SJCRH30 (cell line): ENCODE data around the gene UBE2O. TPM values are rescaled to one million over a fixed set of nuclear protein-coding genes. Genes with fewer than 3 reads are reported as not detected.
A peak's percentile ranks its signal among the peaks of the same experiment; 100 is the strongest.

Source experiments
- DNase-seq, 2 experiments: peaks; one replicate each; pipeline ENCODE4 v3.0.0-alpha.2; 2015 to 2020
- H3K27ac ChIP-seq: fragments of 250-450 bp; sonication (Bioruptor Pico); 2 replicates; pipeline ENCODE4 v1.5.1; 2020; ENCODE audit warnings: mild to moderate bottlenecking, moderate library complexity
- H3K27me3 ChIP-seq: fragments of 250-450 bp; sonication (Bioruptor Pico); 2 replicates; pipeline ENCODE4 v1.5.1; 2020; ENCODE audit warnings: mild to moderate bottlenecking, moderate library complexity
- H3K36me3 ChIP-seq: fragments of 250-450 bp; sonication (Bioruptor Pico); 2 replicates; pipeline ENCODE4 v1.5.1; 2020; ENCODE audit warnings: mild to moderate bottlenecking, moderate library complexity
- H3K4me1 ChIP-seq: fragments of 250-450 bp; sonication (Bioruptor Pico); 2 replicates; pipeline ENCODE4 v1.5.1; 2020; ENCODE audit warnings: mild to moderate bottlenecking, moderate library complexity
- H3K4me3 ChIP-seq: fragments of 250-450 bp; sonication (Bioruptor Pico); 2 replicates; pipeline ENCODE4 v1.5.1; 2020; ENCODE audit warnings: mild to moderate bottlenecking, moderate library complexity
- H3K9me3 ChIP-seq: fragments of 250-450 bp; sonication (Bioruptor Pico); replicated peaks from 2 replicates; pipeline ENCODE4 v1.5.1; 2020; ENCODE audit warnings: mild to moderate bottlenecking, moderate library complexity
- total RNA-seq: library from RNA; depleted of rRNA; stranded (reverse); fragments of >200 nt; shearing (Covaris generic); gene quantifications from 2 replicates; pipeline ENCODE4 v1.2.3, GENCODE V29; 2014

UBE2O gene
- total RNA-seq, 1 experiment from 2014 or later = 40.9 TPM

GRCh38 chr17:76427501-76428231 is 25.3 kb downstream of the UBE2O start:
- Histone ChIP-seq H3K9me3 (no peaks in the 10 kb centered on the region), H3K27ac (no peak overlapping the region), H3K4me1 (no peaks in the 10 kb centered on the region), H3K4me3 (no peak overlapping the region), H3K27me3 (no peaks in the 10 kb centered on the region), H3K36me3 (no peaks in the 10 kb centered on the region)
- no peak for DNase-seq

GRCh38 chr17:76426853-76427252 is 26.1 kb downstream of the UBE2O start:
- Histone ChIP-seq H3K4me3 (no peak overlapping the region), H3K27me3 (no peaks in the 10 kb centered on the region), H3K9me3 (no peaks in the 10 kb centered on the region), H3K36me3 (peaks cover 3% of the 10 kb centered on the region), H3K27ac (no peak overlapping the region), H3K4me1 (no peaks in the 10 kb centered on the region)
- no peak for DNase-seq

DNA sequence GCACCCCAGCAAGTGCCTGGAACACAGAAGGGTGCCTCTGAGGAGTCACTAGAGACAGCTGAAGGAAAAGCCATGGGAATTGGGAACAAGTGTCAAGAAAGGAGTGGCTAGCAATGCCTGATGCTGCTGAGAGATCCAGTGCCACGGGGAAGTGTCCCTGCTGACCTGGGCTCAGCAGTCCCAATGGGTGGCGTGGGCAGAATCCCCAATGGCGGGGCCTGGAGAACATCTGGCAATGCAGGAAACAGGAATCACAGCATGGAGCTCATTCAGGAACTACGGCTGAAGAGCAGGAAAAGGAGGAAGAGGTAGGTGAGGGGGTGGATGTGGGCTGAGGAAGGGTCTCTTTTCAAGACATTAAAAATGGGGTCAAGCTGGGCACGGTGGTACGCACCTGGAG is 30.1 kb downstream of the UBE2O start:
- no peaks in the 10 kb centered on the region for H3K9me3 ChIP-seq
- no peak overlapping the region for H3K4me3 ChIP-seq
- DNase-seq = no peak
- no peak overlapping the region for H3K27ac ChIP-seq
- no peaks in the 10 kb centered on the region for H3K4me1 ChIP-seq
- H3K36me3 ChIP-seq = peaks cover 10% of the 10 kb centered on the region
- H3K27me3 ChIP-seq = no peaks in the 10 kb centered on the region

DNA sequence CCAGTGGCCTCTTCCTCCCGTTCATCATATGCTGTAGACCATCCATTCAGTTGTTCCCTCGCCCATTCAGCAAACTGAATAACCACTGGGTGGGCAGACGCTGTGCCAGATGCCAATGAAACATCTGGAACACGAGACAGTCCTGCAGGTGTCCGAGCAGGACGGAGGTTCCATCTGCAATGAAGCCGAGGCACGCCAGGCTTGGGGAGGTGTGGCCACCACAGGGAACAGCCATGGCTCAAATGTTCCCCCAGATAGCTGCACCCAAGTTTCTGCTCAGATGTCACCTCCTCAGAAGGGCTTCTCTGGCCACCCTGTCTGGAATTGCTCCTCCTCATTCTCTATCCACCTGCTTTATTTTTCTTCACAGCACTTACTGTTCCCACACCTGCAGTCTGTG is 30.5 kb downstream of the UBE2O start:
- no peak overlapping the region for H3K27ac ChIP-seq
- peaks cover 3% of the 10 kb centered on the region; the same call in 1 of the 2 replicates for H3K4me1 ChIP-seq
- H3K27me3 ChIP-seq = no peaks in the 10 kb centered on the region
- no peak overlapping the region for H3K4me3 ChIP-seq
- H3K36me3 ChIP-seq = peaks cover 10% of the 10 kb centered on the region
- no peaks in the 10 kb centered on the region for H3K9me3 ChIP-seq
- DNase-seq = no peak

GRCh38 chr17:76421044-76421407 is 31.9 kb downstream of the UBE2O start:
- Histone ChIP-seq H3K4me1 (peaks cover 5% of the 10 kb centered on the region; the same call in 1 of the 2 replicates), H3K4me3 (no peak overlapping the region), H3K27ac (no peak overlapping the region), H3K36me3 (peaks cover 10% of the 10 kb centered on the region), H3K27me3 (no peaks in the 10 kb centered on the region), H3K9me3 (no peaks in the 10 kb centered on the region)
- no peak for DNase-seq

DNA sequence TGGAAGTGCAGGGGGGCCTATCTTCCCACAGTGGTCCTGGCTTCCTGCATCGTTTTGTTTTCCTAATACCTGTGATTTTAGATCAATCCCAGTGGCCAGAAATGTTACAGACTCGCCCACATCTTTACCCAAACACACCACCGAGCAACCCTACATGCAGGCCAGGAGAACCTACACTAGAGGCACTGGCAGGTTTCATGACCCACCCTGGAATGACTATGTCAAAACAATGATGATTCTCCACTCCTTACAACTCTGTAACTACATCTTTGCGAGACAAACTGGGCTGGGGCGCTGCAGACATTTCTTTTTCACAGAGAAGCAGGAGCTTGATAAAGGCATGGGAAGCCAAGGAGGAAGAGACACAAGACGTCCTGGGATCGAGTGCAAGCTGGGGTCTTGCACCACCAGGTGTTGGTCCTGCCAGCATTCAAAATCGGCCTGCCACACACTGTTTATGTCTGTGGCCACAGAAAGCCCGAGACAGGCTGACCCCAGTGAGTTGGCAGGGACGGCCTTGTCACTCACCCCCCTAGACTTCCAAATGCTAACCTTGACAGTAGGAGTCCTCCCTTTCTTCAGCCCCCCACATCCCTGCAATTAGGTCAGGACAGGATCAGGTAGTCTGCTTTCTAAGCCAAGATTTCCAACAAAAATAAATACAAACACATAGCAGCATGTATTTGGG is 32.5 kb downstream of the UBE2O start:
- no peaks in the 10 kb centered on the region for H3K9me3 ChIP-seq
- peaks cover 5% of the 10 kb centered on the region; the same call in 1 of the 2 replicates for H3K4me1 ChIP-seq
- DNase-seq = no peak
- H3K4me3 ChIP-seq = no peak overlapping the region
- no peak overlapping the region for H3K27ac ChIP-seq
- no peaks in the 10 kb centered on the region for H3K27me3 ChIP-seq
- H3K36me3 ChIP-seq = peaks cover 10% of the 10 kb centered on the region

- H3K4me1 ChIP-seq = peaks cover 6% of the 10 kb centered on the region; the same call in 1 of the 2 replicates
- no peaks in the 10 kb centered on the region for H3K9me3 ChIP-seq
- H3K36me3 ChIP-seq = peaks cover 10% of the 10 kb centered on the region
- H3K4me3 ChIP-seq = no peak overlapping the region
- H3K27me3 ChIP-seq = no peaks in the 10 kb centered on the region
- no peak for DNase-seq
- no peak overlapping the region for H3K27ac ChIP-seq
Observed at GRCh38 chr17:76419576-76420260, 33.2 kb downstream of the UBE2O start.

DNA sequence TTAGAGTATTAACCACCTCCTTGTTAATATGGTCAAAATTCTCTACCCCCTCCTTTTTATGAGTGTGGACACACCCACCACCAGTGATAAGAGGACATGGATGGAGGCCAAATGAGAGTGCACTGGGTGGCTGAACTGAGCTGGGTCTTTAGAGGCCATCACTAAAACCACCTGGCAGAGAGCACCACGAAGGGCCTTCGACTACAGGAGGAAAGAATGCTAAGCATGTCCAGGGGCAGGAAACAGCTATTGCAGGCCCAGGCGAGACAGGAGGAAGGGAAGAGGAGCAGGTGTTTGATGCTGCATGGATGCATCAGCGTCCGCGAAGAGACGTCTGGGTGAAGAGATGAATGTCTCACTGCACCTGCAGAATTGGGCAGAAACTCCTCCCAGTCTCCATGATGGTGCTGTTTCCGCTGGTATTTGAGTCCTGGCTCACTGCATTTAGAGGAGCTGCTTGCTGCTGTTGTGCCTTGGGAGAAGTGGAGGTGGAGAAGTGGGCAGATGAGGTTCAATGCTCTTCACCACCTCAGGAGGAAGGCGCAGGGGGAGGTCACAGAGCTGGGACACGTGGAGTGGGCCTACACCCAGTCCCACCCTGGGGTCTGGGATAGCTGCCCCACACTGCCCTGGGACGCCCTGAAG is 35.3 kb downstream of the UBE2O start:
- H3K27me3 ChIP-seq = no peaks in the 10 kb centered on the region
- peak in 1 of 2 experiments; percentile 35 for DNase-seq
- no peaks in the 10 kb centered on the region for H3K9me3 ChIP-seq
- H3K4me1 ChIP-seq = peaks cover 12% of the 10 kb centered on the region
- H3K4me3 ChIP-seq = no peak overlapping the region
- peaks cover 10% of the 10 kb centered on the region for H3K36me3 ChIP-seq
- no peak overlapping the region for H3K27ac ChIP-seq

DNA sequence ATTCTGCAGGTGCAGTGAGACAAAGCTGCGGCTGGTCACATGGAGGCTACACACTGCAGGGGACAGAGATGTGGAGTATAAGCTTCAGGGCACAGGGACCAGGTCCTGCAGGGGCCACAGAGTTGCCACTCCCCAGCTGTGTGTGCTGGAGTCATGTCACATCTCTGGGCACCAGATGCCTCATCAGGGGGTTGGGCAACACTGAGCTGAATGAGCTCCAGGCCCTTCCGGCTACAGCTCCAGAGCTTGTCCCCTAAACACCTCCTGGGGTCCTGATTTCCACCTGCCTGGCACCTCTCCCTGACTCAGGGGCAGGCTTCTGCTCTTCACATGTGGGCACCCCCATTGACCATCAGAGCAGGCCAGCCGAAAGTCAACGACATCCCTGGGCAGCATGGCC is 36.1 kb downstream of the UBE2O start:
- H3K36me3 ChIP-seq = peaks cover 7% of the 10 kb centered on the region
- no peak for DNase-seq
- H3K4me1 ChIP-seq = peaks cover 12% of the 10 kb centered on the region
- H3K27ac ChIP-seq = no peak overlapping the region
- no peak overlapping the region for H3K4me3 ChIP-seq
- no peaks in the 10 kb centered on the region for H3K9me3 ChIP-seq
- H3K27me3 ChIP-seq = no peaks in the 10 kb centered on the region

DNA sequence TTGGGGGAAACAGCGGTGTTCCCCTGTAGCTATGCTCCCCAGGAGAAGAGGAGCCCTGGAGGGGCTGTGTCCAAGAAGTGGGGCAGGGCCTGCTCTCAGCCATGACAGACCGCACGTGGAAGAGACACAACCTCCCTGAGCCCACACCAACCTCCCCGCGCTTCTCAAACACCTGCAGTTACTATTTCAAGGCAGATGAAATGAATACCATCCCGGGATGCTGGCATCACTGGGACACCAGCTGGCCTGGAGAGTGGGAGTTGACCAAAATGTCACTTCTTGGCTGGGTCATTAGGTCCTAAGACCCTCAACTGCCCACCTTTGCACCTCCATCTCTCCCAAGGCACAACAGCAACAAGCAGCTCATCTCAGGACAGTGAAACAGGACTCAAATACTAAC is 36.5 kb downstream of the UBE2O start:
- no peak for DNase-seq
- H3K27me3 ChIP-seq = no peaks in the 10 kb centered on the region
- H3K4me1 ChIP-seq = peaks cover 12% of the 10 kb centered on the region
- no peak overlapping the region for H3K4me3 ChIP-seq
- peaks cover 2% of the 10 kb centered on the region for H3K36me3 ChIP-seq
- no peaks in the 10 kb centered on the region for H3K9me3 ChIP-seq
- H3K27ac ChIP-seq = no peak overlapping the region

DNA sequence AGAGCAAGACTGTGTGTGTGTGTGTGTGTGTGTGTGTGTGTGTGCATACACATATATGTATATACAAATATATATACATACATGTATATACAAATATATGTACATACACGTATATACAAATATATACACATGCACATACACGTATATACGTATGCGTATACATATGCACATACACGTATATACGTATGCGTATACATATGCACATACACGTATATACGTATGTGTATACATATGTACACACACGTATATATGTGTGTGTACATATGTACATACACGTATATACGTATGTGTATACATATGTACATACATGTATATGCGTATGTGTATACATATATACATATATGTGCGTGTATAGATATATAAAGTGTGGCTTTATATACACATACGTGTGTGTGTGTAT is 37.2 kb downstream of the UBE2O start:
- Histone ChIP-seq H3K9me3 (no peaks in the 10 kb centered on the region), H3K4me1 (peaks cover 12% of the 10 kb centered on the region), H3K36me3 (no peaks in the 10 kb centered on the region; the same call in 1 of the 2 replicates), H3K27ac (no peak overlapping the region), H3K27me3 (no peaks in the 10 kb centered on the region), H3K4me3 (no peak overlapping the region)
- no peak for DNase-seq

GRCh38 chr17:76414334-76415295 is 38.3 kb downstream of the UBE2O start:
- H3K27ac ChIP-seq = no peak overlapping the region
- peak; percentile 87 to 88 for DNase-seq
- H3K4me1 ChIP-seq = peaks cover 12% of the 10 kb centered on the region
- no peaks in the 10 kb centered on the region for H3K9me3 ChIP-seq
- H3K36me3 ChIP-seq = no peaks in the 10 kb centered on the region; the same call in 1 of the 2 replicates
- no peak overlapping the region for H3K4me3 ChIP-seq
- no peaks in the 10 kb centered on the region for H3K27me3 ChIP-seq

DNA sequence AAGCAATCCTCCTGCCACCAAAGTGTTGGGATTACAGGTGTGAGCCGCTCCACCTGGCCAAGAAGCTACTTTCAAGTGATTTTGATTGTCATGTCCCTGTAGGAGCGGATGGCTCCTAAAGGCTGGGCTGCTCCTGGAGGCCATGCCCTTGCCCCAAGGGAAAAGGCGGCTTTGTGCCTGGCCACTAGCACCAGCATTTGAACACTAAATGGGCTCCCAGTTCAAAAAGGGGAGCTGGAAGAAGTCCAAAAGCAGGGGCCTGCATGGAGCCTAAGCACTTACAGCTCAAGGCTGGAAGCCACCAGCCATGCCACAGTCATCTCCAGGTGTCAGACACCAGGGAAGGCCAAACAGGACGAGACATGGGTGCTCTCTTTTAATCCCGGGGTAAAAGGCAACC is 41.7 kb downstream of the UBE2O start:
- no peak for DNase-seq
- no peak overlapping the region for H3K4me3 ChIP-seq
- H3K27me3 ChIP-seq = no peaks in the 10 kb centered on the region
- 0 out of 2 replicates have a peak, but pooled peaks cover 2% of the 10 kb centered on the region for H3K36me3 ChIP-seq
- no peak overlapping the region for H3K27ac ChIP-seq
- no peaks in the 10 kb centered on the region for H3K9me3 ChIP-seq
- peaks cover 7% of the 10 kb centered on the region for H3K4me1 ChIP-seq
